ENCODE results near the gene SLC27A6. TPM values are rescaled to one million over a fixed set of nuclear protein-coding genes. Genes with fewer than 3 reads are reported as not detected.

The SLC27A6 gene
- total RNA-seq, 4 donors from 2014 or later, result 0.67 to 80.1 (median 33.4) TPM

GRCh38 chr5:128973244-128973643, 8.0 kb downstream of the SLC27A6 start:
- Histone ChIP-seq H3K36me3 (no peaks in the 10 kb centered on the region), H3K27me3 (no peaks in the 10 kb centered on the region), H3K9me3 (no peaks in the 10 kb centered on the region), H3K27ac (no peak overlapping the region), H3K4me3 (no peak overlapping the region), H3K4me1 (no peaks in the 10 kb centered on the region)
- no peak for ATAC-seq
- 100% methylated on average over 1 to 3 of the region's 9 CpGs for WGBS, 2 donors (ENCODE audit: low coverage in 1 of 2)
- no peak for TF ChIP-seq POLR2A (IDR thresholded peaks at IDR 0.05)
- no peak for TF ChIP-seq CTCF (IDR thresholded peaks at IDR 0.05)
- no peak for TF ChIP-seq POLR2AphosphoS5 (IDR thresholded peaks at IDR 0.05)
- TF ChIP-seq EP300 (IDR thresholded peaks at IDR 0.05), result no peak

- no peak overlapping the region for H3K4me3 ChIP-seq
- TF ChIP-seq POLR2A (IDR thresholded peaks at IDR 0.05), result no peak
- no peak for TF ChIP-seq CTCF (IDR thresholded peaks at IDR 0.05)
- 23 to 63% methylated on average over 1 of the region's 1 CpG for WGBS, 2 donors (ENCODE audit: low coverage in 1 of 2)
- no peaks in the 10 kb centered on the region for H3K36me3 ChIP-seq
- H3K27ac ChIP-seq, result no peak overlapping the region
- no peak for ATAC-seq
- no peaks in the 10 kb centered on the region for H3K9me3 ChIP-seq
- no peaks in the 10 kb centered on the region for H3K4me1 ChIP-seq
- no peaks in the 10 kb centered on the region for H3K27me3 ChIP-seq
Measured at GRCh38 chr5:128974567-128974966, 9.3 kb downstream of the SLC27A6 start.

- H3K9me3 ChIP-seq, result no peaks in the 10 kb centered on the region
- H3K4me1 ChIP-seq, result no peaks in the 10 kb centered on the region
- H3K4me3 ChIP-seq, result no peak overlapping the region
- no peaks in the 10 kb centered on the region for H3K27me3 ChIP-seq
- no peak for TF ChIP-seq POLR2AphosphoS5 (IDR thresholded peaks at IDR 0.05)
- no peak for TF ChIP-seq CTCF (IDR thresholded peaks at IDR 0.05)
- TF ChIP-seq POLR2A (IDR thresholded peaks at IDR 0.05), result no peak
- no peak for TF ChIP-seq EP300 (IDR thresholded peaks at IDR 0.05)
- ATAC-seq, result no peak
- no peak overlapping the region for H3K27ac ChIP-seq
- no peaks in the 10 kb centered on the region for H3K36me3 ChIP-seq
- WGBS, 2 donors (ENCODE audit: low coverage in 1 of 2), result 62 to 78% methylated on average over 1 of the region's 1 CpG
Measured at GRCh38 chr5:128979761-128980160, 14.5 kb downstream of the SLC27A6 start.

DNA sequence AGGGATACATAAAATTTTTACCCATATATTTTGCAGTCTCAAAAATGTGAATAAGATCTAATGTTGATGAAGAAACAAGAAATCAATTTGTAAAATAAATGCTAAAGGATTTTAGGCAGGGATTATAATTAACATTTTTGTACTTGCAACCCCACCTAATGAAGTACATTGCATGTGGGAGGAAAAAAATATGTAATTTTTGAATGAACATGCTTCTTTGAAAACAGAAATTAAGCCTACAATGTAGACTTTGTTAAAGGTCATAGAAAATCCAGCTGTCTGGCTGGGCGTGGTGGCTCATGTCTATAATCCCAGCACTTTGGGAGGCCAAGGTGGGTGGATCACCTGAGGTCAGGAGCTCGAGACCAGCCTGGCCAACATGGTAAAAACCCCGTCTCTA, 15.6 kb downstream of the SLC27A6 start:
- Histone ChIP-seq H3K27ac (no peak overlapping the region), H3K4me3 (no peak overlapping the region), H3K36me3 (no peaks in the 10 kb centered on the region), H3K9me3 (no peaks in the 10 kb centered on the region), H3K27me3 (no peaks in the 10 kb centered on the region), H3K4me1 (no peaks in the 10 kb centered on the region)
- TF ChIP-seq CTCF (IDR thresholded peaks at IDR 0.05) (no peak), POLR2AphosphoS5 (IDR thresholded peaks at IDR 0.05) (no peak), EP300 (IDR thresholded peaks at IDR 0.05) (no peak), POLR2A (IDR thresholded peaks at IDR 0.05) (no peak)
- WGBS, 2 donors (ENCODE audit: low coverage in 1 of 2), result 86 to 93% methylated on average over 2 to 3 of the region's 3 CpGs
- no peak for ATAC-seq

GRCh38 chr5:128984480-128984879, 19.2 kb downstream of the SLC27A6 start:
- Histone ChIP-seq H3K36me3 (no peaks in the 10 kb centered on the region), H3K9me3 (no peaks in the 10 kb centered on the region), H3K4me1 (peaks cover 0 to 7% (median 0%) of the 10 kb centered on the region in 3 donors), H3K4me3 (no peak overlapping the region), H3K27ac (no peak overlapping the region), H3K27me3 (no peaks in the 10 kb centered on the region)
- TF ChIP-seq POLR2A (IDR thresholded peaks at IDR 0.05), result no peak
- no peak for TF ChIP-seq POLR2AphosphoS5 (IDR thresholded peaks at IDR 0.05)
- TF ChIP-seq EP300 (IDR thresholded peaks at IDR 0.05), result no peak
- TF ChIP-seq CTCF (IDR thresholded peaks at IDR 0.05), result no peak
- no peak for ATAC-seq
- WGBS, 2 donors (ENCODE audit: low coverage in 1 of 2), result 40 to 57% methylated on average over 1 of the region's 1 CpG

Data from gastroesophageal sphincter (tissue), 4 donors.